MCF 10A (cell line): ENCODE results near the gene DKKL1. TPM values are rescaled to one million over a fixed set of nuclear protein-coding genes. Genes with fewer than 3 reads are reported as not detected.
A peak's percentile ranks its signal among the peaks of the same experiment; 100 is the strongest.
"Not testable (repeated sequence)": the region's sequence is repeated elsewhere in the genome, so short reads cannot be mapped to it uniquely, and the experiment has no call there.

ENCODE experiments used
- BruUV-seq: library from RNA; stranded (reverse); fragments of 400-500 nt; replicated peaks from 2 replicates; lab custom pipeline; 2021; lab: Mats Ljungman, UMichigan
- CTCF ChIA-PET: fragments of 300-600 bp; sonication (Branson Sonifier 250); formaldehyde crosslinking; extraction: SDS; loops from one replicate; lab custom pipeline; 2021; ENCODE audit warnings: antibody characterized with exemption, inconsistent platforms; lab: Yijun Ruan, JAX
- POLR2A ChIA-PET: fragments of 300-600, 350-650 bp; sonication (Branson Sonifier 250); formaldehyde crosslinking; extraction: SDS; loops from one replicate; lab custom pipeline; 2020; ENCODE audit warnings: antibody characterized with exemption, inconsistent platforms; lab: Yijun Ruan, JAX
- DNase-seq: peaks from one replicate; pipeline ENCODE4 v3.0.0-alpha.2; 2018; ENCODE audit not compliant: unreplicated experiment
- H3K27ac Mint-ChIP-seq: one replicate; pipeline ENCODE4 v1.8.0; 2022; ENCODE audit warnings: mild to moderate bottlenecking, low read depth, mixed read lengths; ENCODE audit not compliant: unreplicated experiment
- H3K27me3 Mint-ChIP-seq: one replicate; pipeline ENCODE4 v1.8.0; 2022; ENCODE audit warnings: mixed read lengths; ENCODE audit not compliant: insufficient read depth, unreplicated experiment
- H3K36me3 Mint-ChIP-seq: one replicate; pipeline ENCODE4 v1.8.0; 2022; ENCODE audit warnings: mild to moderate bottlenecking, moderate library complexity, mixed read lengths; ENCODE audit not compliant: insufficient read depth, unreplicated experiment
- H3K4me1 Mint-ChIP-seq: one replicate; pipeline ENCODE4 v1.8.0; 2022; ENCODE audit warnings: mixed read lengths; ENCODE audit not compliant: insufficient read depth, unreplicated experiment
- H3K4me3 Mint-ChIP-seq: one replicate; pipeline ENCODE4 v1.8.0; 2022; ENCODE audit warnings: mild to moderate bottlenecking, moderate library complexity, mixed read lengths; ENCODE audit not compliant: unreplicated experiment
- H3K9me3 Mint-ChIP-seq: one replicate; pipeline ENCODE4 v1.8.0; 2022; ENCODE audit warnings: mixed read lengths; ENCODE audit not compliant: unreplicated experiment
- CTCF ChIP-seq: fragments of 200-600 bp; IDR thresholded peaks from one replicate; pipeline ENCODE4 v1.8.0; 2022; ENCODE audit warnings: antibody characterized with exemption, mild to moderate bottlenecking; ENCODE audit not compliant: unreplicated experiment
- intact Hi-C: fragments of 100-400 bp; cut with micrococcal nuclease; formaldehyde crosslinking; loops from 2 replicates; pipeline ENCODE4 v1.14.1; 2022
- total RNA-seq: library from RNA; stranded (reverse); gene quantifications from 2 replicates; pipeline ENCODE4 v1.2.3, GENCODE V29; 2022

Gene DKKL1
- total RNA-seq, 1 experiment from 2014 or later, result not detected

GRCh38 chr19:49366110-49366509 lies 2.4 kb downstream of the DKKL1 start:
- no peaks in the 10 kb centered on the region for H3K27me3 Mint-ChIP-seq
- POLR2A ChIA-PET, result no interaction called here
- H3K4me3 Mint-ChIP-seq, result no peak overlapping the region
- CTCF ChIA-PET, result interaction anchor here (0.9 kb wide), 1 partner anchor 78 kb away, joined by 3 read pairs; no protein-coding TSS in a partner anchor
- no peaks in the 10 kb centered on the region for H3K4me1 Mint-ChIP-seq
- no peak for DNase-seq
- H3K27ac Mint-ChIP-seq, result no peak overlapping the region
- H3K36me3 Mint-ChIP-seq, result no peaks in the 10 kb centered on the region
- BruUV-seq, result no TSS peak
- TF ChIP-seq CTCF, result no peak
- intact Hi-C loops, result no loop called here
- H3K9me3 Mint-ChIP-seq, result no peaks in the 10 kb centered on the region

GRCh38 chr19:49368711-49369358 lies 5.2 kb downstream of the DKKL1 start:
- intact Hi-C loops, result no loop called here
- H3K9me3 Mint-ChIP-seq, result no peaks in the 10 kb centered on the region
- CTCF ChIA-PET, result interaction anchor here (1.8 to 2.2 kb wide), 2 partner anchors 23 kb away, joined by 7 to 9 read pairs; no protein-coding TSS in a partner anchor
- peak; percentile 26 for DNase-seq
- TF ChIP-seq CTCF, result no peak
- no peaks in the 10 kb centered on the region for H3K36me3 Mint-ChIP-seq
- H3K27me3 Mint-ChIP-seq, result no peaks in the 10 kb centered on the region
- no peaks in the 10 kb centered on the region for H3K4me1 Mint-ChIP-seq
- POLR2A ChIA-PET, result no interaction called here
- no TSS peak for BruUV-seq
- no peak overlapping the region for H3K27ac Mint-ChIP-seq
- H3K4me3 Mint-ChIP-seq, result no peak overlapping the region

- intact Hi-C loops, result no loop called here
- TF ChIP-seq CTCF, result no peak
- Mint-ChIP-seq H3K4me3 (no peak overlapping the region), H3K27me3 (peaks cover 16% of the 10 kb centered on the region), H3K36me3 (no peaks in the 10 kb centered on the region), H3K27ac (no peak overlapping the region), H3K4me1 (no peaks in the 10 kb centered on the region), H3K9me3 (no peaks in the 10 kb centered on the region)
- BruUV-seq, result no TSS peak
- ChIA-PET CTCF (interaction anchor here (0.7 kb wide), 2 partner anchors 21 to 113 kb away, joined by 3 read pairs; no protein-coding TSS in a partner anchor), POLR2A (no interaction called here)
- no peak for DNase-seq
Measured at GRCh38 chr19:49371184-49371583, 7.5 kb downstream of the DKKL1 start.

GRCh38 chr19:49373174-49373573 lies 9.5 kb downstream of the DKKL1 start:
- H3K4me1 Mint-ChIP-seq, DNase-seq, BruUV-seq, H3K9me3 Mint-ChIP-seq, H3K27ac Mint-ChIP-seq, H3K4me3 Mint-ChIP-seq, H3K36me3 Mint-ChIP-seq, intact Hi-C loops: not testable (repeated sequence)
- ChIA-PET CTCF (interaction anchor here (1.0 kb wide), 1 partner anchor 18 kb away, joined by 4 read pairs; no protein-coding TSS in a partner anchor), POLR2A (interaction anchor here (0.6 kb wide), 1 partner anchor 287 kb away, joined by 3 read pairs; no protein-coding TSS in a partner anchor)
- peaks cover 26% of the 10 kb centered on the region for H3K27me3 Mint-ChIP-seq
